T-helper 1 cell treated with Interleukin-12 subunit alpha and Interleukin-12 subunit beta and Interleukin-4 antibody, amounts not matched to agents 30 μg/mL and 1 μg/mL, for 36 hours (primary cell): ENCODE results near the gene SUV39H2.
"Not testable (repeated sequence)": the region's sequence is repeated elsewhere in the genome, so short reads cannot be mapped to it uniquely, and the experiment has no call there.

Experiments
- H3K27ac Mint-ChIP-seq: one replicate; pipeline ENCODE4 v1.8.0; 2021; ENCODE audit warnings: mild to moderate bottlenecking, mixed read lengths
- H3K27me3 Mint-ChIP-seq: one replicate; pipeline ENCODE4 v1.8.0; 2021; ENCODE audit warnings: low read depth, mixed read lengths
- H3K36me3 Mint-ChIP-seq: one replicate; pipeline ENCODE4 v1.8.0; 2021; ENCODE audit warnings: low read depth, mixed read lengths
- H3K4me1 Mint-ChIP-seq: one replicate; pipeline ENCODE4 v1.8.0; 2021; ENCODE audit warnings: low read depth, mixed read lengths
- H3K4me3 Mint-ChIP-seq: one replicate; pipeline ENCODE4 v1.8.0; 2021; ENCODE audit warnings: mild to moderate bottlenecking, moderate library complexity, mixed read lengths
- H3K9me3 Mint-ChIP-seq: one replicate; pipeline ENCODE4 v1.8.0; 2021; ENCODE audit warnings: mixed read lengths

SUV39H2 gene

DNA sequence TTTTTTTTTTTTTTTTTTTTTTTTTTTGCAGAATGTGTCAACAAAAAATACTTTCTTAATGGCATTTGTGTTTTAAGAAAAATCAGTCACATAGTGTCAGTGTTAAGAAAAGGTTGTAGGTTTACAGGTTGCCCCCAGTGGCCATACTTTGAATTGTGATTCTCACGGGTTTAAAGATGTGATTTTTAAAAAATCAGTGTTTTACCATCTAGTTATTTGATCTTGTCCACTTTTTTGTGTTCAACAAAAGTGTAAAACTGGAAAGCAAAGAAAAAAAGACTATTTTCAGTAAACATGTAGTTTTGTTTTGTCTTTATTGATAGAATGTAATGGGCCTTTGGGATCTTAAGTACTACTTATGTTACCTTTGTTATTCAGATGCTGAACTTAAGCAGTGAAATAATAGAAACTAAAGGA, 25.7 kb downstream of the SUV39H2 start:
- Mint-ChIP-seq H3K27me3 (no peaks in the 10 kb centered on the region), H3K4me1 (peaks cover 5% of the 10 kb centered on the region), H3K9me3 (no peaks in the 10 kb centered on the region), H3K4me3 (no peak overlapping the region), H3K27ac (no peak overlapping the region), H3K36me3 (peaks cover 36% of the 10 kb centered on the region)

GRCh38 chr10:14904864-14905263, 26.2 kb downstream of the SUV39H2 start:
- H3K9me3 Mint-ChIP-seq, result no peaks in the 10 kb centered on the region
- H3K4me1 Mint-ChIP-seq, result peaks cover 5% of the 10 kb centered on the region
- no peak overlapping the region for H3K4me3 Mint-ChIP-seq
- H3K36me3 Mint-ChIP-seq, result peaks cover 33% of the 10 kb centered on the region
- no peaks in the 10 kb centered on the region for H3K27me3 Mint-ChIP-seq
- H3K27ac Mint-ChIP-seq, result no peak overlapping the region

DNA sequence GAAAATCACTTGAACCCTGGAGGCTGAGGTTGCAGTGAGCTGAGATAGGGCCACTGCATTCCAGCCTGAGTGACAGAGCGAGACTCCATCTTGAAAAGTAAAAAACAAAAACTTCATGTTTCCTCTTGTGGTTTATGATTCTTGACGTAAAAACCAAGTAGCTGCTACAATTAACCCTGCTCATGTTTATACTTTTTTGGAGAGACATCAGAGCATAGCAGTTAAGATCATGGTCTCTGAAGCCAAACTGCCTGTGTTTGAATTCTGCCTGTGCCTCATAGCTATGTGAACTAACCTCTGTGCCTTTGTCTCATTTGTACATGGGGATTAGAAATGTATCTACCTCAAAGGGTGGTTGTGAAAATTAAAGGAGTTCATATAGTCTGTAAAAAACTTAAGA, 27.2 kb downstream of the SUV39H2 start:
- Mint-ChIP-seq H3K36me3 (peaks cover 43% of the 10 kb centered on the region), H3K27me3 (no peaks in the 10 kb centered on the region), H3K4me1 (peaks cover 15% of the 10 kb centered on the region), H3K27ac (peak overlapping the region; percentile 67), H3K4me3 (no peak overlapping the region), H3K9me3 (no peaks in the 10 kb centered on the region)

GRCh38 chr10:14906765-14907164, 28.1 kb downstream of the SUV39H2 start:
- no peak overlapping the region for H3K27ac Mint-ChIP-seq
- peaks cover 17% of the 10 kb centered on the region for H3K4me1 Mint-ChIP-seq
- no peaks in the 10 kb centered on the region for H3K9me3 Mint-ChIP-seq
- peaks cover 52% of the 10 kb centered on the region for H3K36me3 Mint-ChIP-seq
- no peaks in the 10 kb centered on the region for H3K27me3 Mint-ChIP-seq
- H3K4me3 Mint-ChIP-seq, result no peak overlapping the region

DNA sequence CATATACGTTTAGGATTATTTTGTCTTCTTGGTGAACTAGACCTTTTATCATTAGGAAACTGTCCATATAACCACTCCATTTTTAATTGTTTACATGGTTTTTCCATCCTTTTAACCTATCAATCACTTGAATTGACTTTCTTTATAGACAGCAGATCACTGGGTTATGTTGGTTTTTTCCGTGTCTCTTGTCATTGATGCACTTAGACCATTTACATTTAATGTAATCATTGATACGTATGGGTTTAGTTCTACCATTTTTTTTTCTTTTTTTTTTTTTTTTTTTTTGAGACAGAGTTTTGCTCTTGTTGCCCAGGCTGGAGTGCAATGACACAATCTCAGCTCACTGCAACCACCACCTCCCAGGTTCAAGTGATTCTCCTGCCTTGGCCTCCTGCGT, 28.9 kb downstream of the SUV39H2 start:
- not testable (repeated sequence) for H3K4me3 Mint-ChIP-seq, H3K9me3 Mint-ChIP-seq, H3K27me3 Mint-ChIP-seq, H3K27ac Mint-ChIP-seq
- Mint-ChIP-seq H3K4me1 (peaks cover 17% of the 10 kb centered on the region), H3K36me3 (peaks cover 55% of the 10 kb centered on the region)

- Mint-ChIP-seq H3K9me3 (peaks cover 5% of the 10 kb centered on the region), H3K27ac (peak overlapping the region; percentile 17), H3K36me3 (peaks cover 68% of the 10 kb centered on the region), H3K27me3 (no peaks in the 10 kb centered on the region), H3K4me3 (no peak overlapping the region), H3K4me1 (peaks cover 17% of the 10 kb centered on the region)
Measured at GRCh38 chr10:14909101-14909500, 30.4 kb downstream of the SUV39H2 start.

GRCh38 chr10:14910953-14911352, 32.3 kb downstream of the SUV39H2 start:
- H3K4me3 Mint-ChIP-seq, result no peak overlapping the region
- no peaks in the 10 kb centered on the region for H3K27me3 Mint-ChIP-seq
- H3K9me3 Mint-ChIP-seq, result peaks cover 19% of the 10 kb centered on the region
- H3K36me3 Mint-ChIP-seq, result peaks cover 77% of the 10 kb centered on the region
- no peak overlapping the region for H3K27ac Mint-ChIP-seq
- H3K4me1 Mint-ChIP-seq, result peaks cover 26% of the 10 kb centered on the region

DNA sequence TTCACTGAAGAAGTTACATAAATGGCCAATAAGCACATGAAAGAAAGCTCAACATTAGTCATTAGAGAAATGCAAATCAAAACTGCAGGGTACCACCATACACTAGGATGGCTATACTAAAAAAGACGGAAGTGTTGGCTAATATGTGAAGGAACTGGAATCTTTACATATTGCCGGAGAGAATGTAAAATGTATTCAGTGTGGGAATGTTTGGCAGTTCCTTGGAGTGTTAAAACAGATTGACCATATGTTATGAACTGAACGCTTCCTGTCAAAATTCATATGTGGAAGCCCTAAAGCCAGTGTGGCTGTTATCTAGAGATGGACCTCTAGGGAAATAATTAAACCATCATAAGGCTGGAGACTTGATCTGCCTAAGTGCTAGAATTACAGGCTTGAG, 33.1 kb downstream of the SUV39H2 start:
- peaks cover 28% of the 10 kb centered on the region for H3K9me3 Mint-ChIP-seq
- no peaks in the 10 kb centered on the region for H3K27me3 Mint-ChIP-seq
- H3K4me3 Mint-ChIP-seq, result no peak overlapping the region
- H3K27ac Mint-ChIP-seq, result no peak overlapping the region
- H3K4me1 Mint-ChIP-seq, result peaks cover 26% of the 10 kb centered on the region
- H3K36me3 Mint-ChIP-seq, result peaks cover 83% of the 10 kb centered on the region

GRCh38 chr10:14916600-14916999, 37.9 kb downstream of the SUV39H2 start:
- Mint-ChIP-seq H3K27ac (no peak overlapping the region), H3K27me3 (no peaks in the 10 kb centered on the region), H3K36me3 (peaks cover 88% of the 10 kb centered on the region), H3K4me1 (peaks cover 28% of the 10 kb centered on the region), H3K9me3 (peaks cover 41% of the 10 kb centered on the region), H3K4me3 (no peak overlapping the region)

GRCh38 chr10:14917827-14918226, 39.2 kb downstream of the SUV39H2 start:
- Mint-ChIP-seq H3K27me3 (no peaks in the 10 kb centered on the region), H3K27ac (no peak overlapping the region), H3K9me3 (peaks cover 41% of the 10 kb centered on the region), H3K36me3 (peaks cover 91% of the 10 kb centered on the region), H3K4me1 (peaks cover 33% of the 10 kb centered on the region), H3K4me3 (no peak overlapping the region)

- Mint-ChIP-seq H3K27ac (no peak overlapping the region), H3K36me3 (peaks cover 89% of the 10 kb centered on the region), H3K9me3 (peaks cover 37% of the 10 kb centered on the region), H3K4me1 (peaks cover 33% of the 10 kb centered on the region), H3K27me3 (no peaks in the 10 kb centered on the region), H3K4me3 (no peak overlapping the region)
Measured at GRCh38 chr10:14918964-14919363, 40.3 kb downstream of the SUV39H2 start.

DNA sequence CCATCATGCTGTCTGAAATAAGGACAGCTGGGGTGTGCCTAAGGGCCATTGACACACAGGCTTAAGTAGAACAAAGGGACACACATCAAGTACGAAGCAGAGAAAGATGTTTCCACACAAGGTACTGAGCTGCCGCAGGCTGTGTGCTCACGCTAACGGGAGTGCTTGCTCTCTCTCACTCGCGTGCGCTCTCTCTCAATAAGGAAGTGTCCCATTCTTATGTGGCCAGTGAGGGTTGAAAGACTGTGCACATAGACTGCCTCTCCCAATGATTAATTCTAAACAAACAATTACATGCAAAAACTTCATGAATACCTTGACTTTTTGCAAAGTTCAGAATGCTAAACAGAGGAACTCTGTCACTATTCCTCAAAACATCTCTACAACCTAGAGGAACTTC, 45.3 kb downstream of the SUV39H2 start:
- H3K4me1 Mint-ChIP-seq, result peaks cover 19% of the 10 kb centered on the region
- H3K9me3 Mint-ChIP-seq, result no peaks in the 10 kb centered on the region
- peaks cover 73% of the 10 kb centered on the region for H3K36me3 Mint-ChIP-seq
- H3K27ac Mint-ChIP-seq, result no peak overlapping the region
- H3K4me3 Mint-ChIP-seq, result no peak overlapping the region
- no peaks in the 10 kb centered on the region for H3K27me3 Mint-ChIP-seq

GRCh38 chr10:14925268-14925667, 46.6 kb downstream of the SUV39H2 start:
- peaks cover 13% of the 10 kb centered on the region for H3K4me1 Mint-ChIP-seq
- H3K36me3 Mint-ChIP-seq, result peaks cover 67% of the 10 kb centered on the region
- H3K9me3 Mint-ChIP-seq, result no peaks in the 10 kb centered on the region
- H3K27ac Mint-ChIP-seq, result no peak overlapping the region
- no peak overlapping the region for H3K4me3 Mint-ChIP-seq
- H3K27me3 Mint-ChIP-seq, result no peaks in the 10 kb centered on the region

- peaks cover 61% of the 10 kb centered on the region for H3K36me3 Mint-ChIP-seq
- no peak overlapping the region for H3K4me3 Mint-ChIP-seq
- H3K27me3 Mint-ChIP-seq, result no peaks in the 10 kb centered on the region
- H3K9me3 Mint-ChIP-seq, result no peaks in the 10 kb centered on the region
- no peak overlapping the region for H3K27ac Mint-ChIP-seq
- peaks cover 10% of the 10 kb centered on the region for H3K4me1 Mint-ChIP-seq
Measured at GRCh38 chr10:14926061-14926470, 47.4 kb downstream of the SUV39H2 start.

DNA sequence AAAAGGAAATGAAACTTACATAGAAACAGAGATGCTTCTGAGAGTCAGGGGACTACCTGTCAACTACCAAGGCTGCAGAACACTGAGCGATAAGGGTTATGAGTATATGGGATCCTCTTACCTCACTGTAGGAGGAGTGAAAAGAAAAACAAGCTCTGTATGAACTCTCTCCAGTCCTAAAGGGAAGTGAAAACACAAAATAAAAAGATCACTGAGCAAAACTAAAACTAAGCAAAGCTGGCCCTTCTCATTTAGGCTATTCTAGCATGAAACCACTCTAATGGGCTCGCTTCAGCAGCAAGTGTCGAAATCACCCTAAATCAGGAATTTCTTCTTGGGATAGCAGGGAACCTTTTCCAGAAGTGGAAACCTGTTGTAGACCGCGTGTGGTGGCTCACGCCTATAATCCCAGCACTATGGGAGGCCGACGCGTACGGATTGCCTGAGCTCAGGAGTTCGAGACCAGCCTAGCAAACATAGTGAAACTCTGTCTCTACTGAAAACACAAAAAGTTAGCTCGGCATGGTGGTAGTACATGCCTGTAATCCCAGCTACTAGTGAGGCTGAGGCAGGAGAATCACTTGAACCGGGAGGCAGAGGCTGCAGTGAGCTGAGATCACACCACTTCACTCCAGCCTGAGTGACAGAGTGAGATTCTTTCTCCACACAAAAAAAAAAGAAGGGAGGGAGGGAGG, 48.2 kb downstream of the SUV39H2 start:
- peaks cover 4% of the 10 kb centered on the region for H3K4me1 Mint-ChIP-seq
- H3K27me3 Mint-ChIP-seq, result no peaks in the 10 kb centered on the region
- peaks cover 57% of the 10 kb centered on the region for H3K36me3 Mint-ChIP-seq
- H3K27ac Mint-ChIP-seq, result no peak overlapping the region
- H3K4me3 Mint-ChIP-seq, result no peak overlapping the region
- H3K9me3 Mint-ChIP-seq, result no peaks in the 10 kb centered on the region

DNA sequence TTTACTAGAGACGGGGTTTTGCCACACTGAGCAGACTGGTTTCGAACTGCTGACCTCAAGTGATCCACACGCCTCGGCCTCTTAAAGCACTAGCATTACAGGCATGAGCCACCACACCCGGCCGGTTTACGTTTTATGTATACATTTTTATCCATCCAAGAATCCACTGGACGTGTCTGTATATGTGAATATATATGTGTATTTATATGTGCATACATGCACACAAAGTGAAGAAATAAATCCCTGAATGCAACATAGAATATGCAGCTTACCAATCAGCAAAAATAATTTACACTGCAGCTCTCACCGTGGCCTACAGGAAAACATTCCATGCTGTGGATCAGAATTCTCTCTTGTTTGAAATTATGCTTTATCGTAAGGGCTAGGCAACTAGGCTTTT, 51.9 kb downstream of the SUV39H2 start:
- Mint-ChIP-seq H3K27me3 (no peaks in the 10 kb centered on the region), H3K4me1 (peaks cover 4% of the 10 kb centered on the region), H3K4me3 (no peak overlapping the region), H3K36me3 (peaks cover 53% of the 10 kb centered on the region), H3K9me3 (no peaks in the 10 kb centered on the region), H3K27ac (no peak overlapping the region)
